Hepatocyte (in vitro differentiated cells): ENCODE data around the gene GTF2F1. TPM values are rescaled to one million over a fixed set of nuclear protein-coding genes. Genes with fewer than 3 reads are reported as not detected.
A peak's percentile ranks its signal among the peaks of the same experiment; 100 is the strongest.

Source experiments
- DNase-seq: peaks from one replicate; pipeline ENCODE4 v3.0.0-alpha.2; 2016; ENCODE audit warnings: low spot score
- H2AFZ ChIP-seq: fragments of 200-600 bp; sonication (generic); 2 replicates; pipeline ENCODE4 v1.6.0; 2016; ENCODE audit warnings: antibody characterized with exemption, mild to moderate bottlenecking
- H3K27ac ChIP-seq: fragments of 200-600 bp; sonication (generic); 2 replicates; pipeline ENCODE4 v1.5.1; 2016; ENCODE audit warnings: mild to moderate bottlenecking
- H3K27me3 ChIP-seq: fragments of 200-600 bp; sonication (generic); 2 replicates; pipeline ENCODE4 v1.6.1; 2016
- H3K36me3 ChIP-seq: fragments of 200-600 bp; sonication (generic); replicated peaks from 2 replicates; pipeline ENCODE4 v1.5.1; 2016; ENCODE audit warnings: low read depth; ENCODE audit not compliant: insufficient read depth
- H3K4me1 ChIP-seq: fragments of 200-600 bp; sonication (generic); 2 replicates; pipeline ENCODE4 v1.5.1; 2016; ENCODE audit warnings: mild to moderate bottlenecking, moderate library complexity; ENCODE audit not compliant: insufficient read depth
- H3K4me2 ChIP-seq: fragments of 200-600 bp; sonication (generic); 2 replicates; pipeline ENCODE4 v1.6.0; 2016
- H3K4me3 ChIP-seq: fragments of 200-600 bp; sonication (generic); 2 replicates; pipeline ENCODE4 v1.5.1; 2016; ENCODE audit warnings: mild to moderate bottlenecking
- H3K79me2 ChIP-seq: fragments of 200-600 bp; sonication (generic); 2 replicates; pipeline ENCODE4 v1.6.0; 2017; ENCODE audit warnings: mild to moderate bottlenecking
- H3K9me2 ChIP-seq: fragments of 200-600 bp; sonication (generic); replicated peaks from 2 replicates; pipeline ENCODE4 v1.6.0; 2017; ENCODE audit warnings: mild to moderate bottlenecking; ENCODE audit not compliant: insufficient read depth
- H3K9me3 ChIP-seq: fragments of 200-600 bp; sonication (generic); 2 replicates; pipeline ENCODE4 v1.5.1; 2016; ENCODE audit warnings: low read depth, mild to moderate bottlenecking
- H4K20me1 ChIP-seq: fragments of 200-600 bp; sonication (generic); 2 replicates; pipeline ENCODE4 v1.6.0; 2016; ENCODE audit warnings: mild to moderate bottlenecking; ENCODE audit not compliant: insufficient read depth, poor library complexity, severe bottlenecking
- CTCF ChIP-seq: fragments of 200-600 bp; sonication (generic); IDR thresholded peaks from 2 replicates; pipeline ENCODE4 v1.5.1; 2016; ENCODE audit warnings: antibody characterized with exemption, mild to moderate bottlenecking; ENCODE audit not compliant: poor library complexity
- EZH2 ChIP-seq: fragments of 200-600 bp; sonication (generic); IDR thresholded peaks from 2 replicates; pipeline ENCODE4 v1.6.1; 2016; ENCODE audit warnings: antibody characterized with exemption, mild to moderate bottlenecking, borderline replicate concordance
- EZH2phosphoT487 ChIP-seq: fragments of 200-600 bp; sonication (generic); IDR thresholded peaks from one replicate; pipeline ENCODE4 v1.6.1; 2018; ENCODE audit warnings: antibody characterized with exemption, mild to moderate bottlenecking, low read depth, moderate library complexity; ENCODE audit not compliant: unreplicated experiment, severe bottlenecking
- WGBS: methylation state at CpG from one replicate; pipeline ENCODE4 v1.1.6; 2016; ENCODE audit warnings: low lambda C conversion rate; ENCODE audit errors: missing lambda C conversion rate; 5-methylcytosine and 5-hydroxymethylcytosine counted together
- polyA plus RNA-seq: library from polyadenylated mRNA; unstranded; fragments of >200 nt; fragmentation: Nextera tagmentation; extraction: Ambion mirVana; gene quantifications from 2 replicates; pipeline ENCODE4 v1.2.1, GENCODE V29; 2016
- total RNA-seq: library from RNA; depleted of rRNA; stranded (reverse); fragments of >200 nt; gene quantifications from 2 replicates; pipeline ENCODE4 v1.2.3, GENCODE V29; 2014

Gene GTF2F1
- total and polyA plus RNA-seq, 2 experiments from 2014 or later, result 44.6 to 47.5 TPM

- Histone ChIP-seq H3K36me3 (no peaks in the 10 kb centered on the region), H3K4me2 (peak overlapping the region; percentile 94), H3K27ac (peak overlapping the region; percentile 72), H3K9me2 (no peaks in the 10 kb centered on the region), H3K79me2 (peaks cover 55% of the 10 kb centered on the region), H3K27me3 (no peaks in the 10 kb centered on the region), H3K4me1 (peaks cover 11% of the 10 kb centered on the region), H3K4me3 (peak overlapping the region; percentile 89), H2AFZ (no peak overlapping the region), H4K20me1 (peaks cover 51% of the 10 kb centered on the region), H3K9me3 (no peaks in the 10 kb centered on the region)
- DNase-seq, result peak; percentile 78
- WGBS, result under 1% methylated on average over 16 of the region's 20 CpGs
- TF ChIP-seq EZH2phosphoT487 (no peak), CTCF (no peak), EZH2 (no peak)
These were observed 30.7 kb upstream of the GTF2F1 start for GRCh38 chr19:6423499-6424194.

DNA sequence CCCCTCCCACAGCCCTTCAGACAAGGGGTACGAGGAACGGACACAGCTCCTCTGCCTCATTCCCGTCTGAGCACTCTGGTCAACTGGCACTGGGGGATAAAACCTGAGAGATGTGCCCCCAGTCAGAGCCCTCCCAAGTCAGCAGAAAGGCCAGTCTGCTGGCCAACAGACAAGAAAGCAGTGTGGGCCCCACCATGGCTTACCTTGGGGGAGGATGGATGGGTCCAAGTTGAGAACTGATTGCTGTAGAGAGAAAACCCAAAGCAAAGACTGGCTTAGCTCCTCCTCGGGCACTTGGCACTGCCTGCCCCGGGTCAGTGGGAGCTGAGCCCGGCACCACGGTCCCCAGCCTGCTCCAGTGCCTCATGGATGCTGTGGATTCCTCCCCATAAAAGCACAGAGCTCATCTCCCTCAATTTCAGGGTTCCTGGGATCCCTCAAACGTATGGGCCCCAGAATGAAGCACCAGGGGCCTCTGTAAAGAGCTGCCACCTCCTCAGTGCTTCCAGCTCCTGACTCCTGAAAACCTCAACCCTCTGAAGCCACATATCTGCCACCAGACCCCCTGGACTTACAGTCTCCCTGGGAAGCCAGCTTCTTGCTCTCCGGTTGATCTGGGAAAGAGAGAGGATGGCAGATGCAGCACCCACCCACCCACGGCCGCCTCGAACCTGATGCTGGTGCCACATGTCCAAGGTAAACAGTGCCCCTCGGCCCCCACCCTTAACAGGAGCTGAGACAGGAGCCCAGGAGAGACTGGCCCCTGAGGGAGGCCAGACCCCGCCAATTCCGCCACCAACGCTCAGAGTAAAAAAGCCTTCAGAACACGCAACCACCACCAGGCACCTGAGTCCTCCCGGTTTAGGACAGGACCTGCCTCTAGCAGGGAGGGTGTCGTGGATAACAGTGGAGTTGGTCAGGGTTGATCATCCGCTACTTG lies 28.4 kb upstream of the GTF2F1 start:
- no peaks in the 10 kb centered on the region for H3K36me3 ChIP-seq
- no peak overlapping the region for H3K4me2 ChIP-seq
- no peak overlapping the region for H3K4me3 ChIP-seq
- no peaks in the 10 kb centered on the region for H3K9me3 ChIP-seq
- no peak for TF ChIP-seq EZH2
- peaks cover 65% of the 10 kb centered on the region for H3K79me2 ChIP-seq
- DNase-seq, result no peak
- WGBS, result 89% methylated on average over 20 of the region's 20 CpGs
- H3K4me1 ChIP-seq, result peaks cover 11% of the 10 kb centered on the region
- peaks cover 58% of the 10 kb centered on the region for H4K20me1 ChIP-seq
- H3K9me2 ChIP-seq, result no peaks in the 10 kb centered on the region
- no peak overlapping the region for H3K27ac ChIP-seq
- no peaks in the 10 kb centered on the region for H3K27me3 ChIP-seq
- H2AFZ ChIP-seq, result no peak overlapping the region

DNA sequence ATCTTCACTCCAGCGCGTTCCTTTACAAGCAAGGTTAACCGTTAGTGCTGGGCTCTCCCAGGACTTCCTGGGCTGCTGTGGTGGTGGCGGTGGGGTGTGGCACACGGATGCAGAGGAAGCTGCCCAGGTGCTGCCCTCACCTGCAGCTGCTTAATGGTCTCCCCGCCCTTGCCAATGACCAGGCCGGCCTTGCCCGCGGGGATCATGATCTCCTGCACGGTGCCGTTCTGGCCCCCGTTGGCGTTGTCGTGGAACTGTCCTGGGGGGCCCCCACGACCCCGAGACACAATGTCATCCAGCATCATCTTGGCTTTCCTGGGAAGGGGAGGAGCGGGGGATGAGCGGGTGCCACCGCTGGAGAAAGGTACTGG lies 25.6 kb upstream of the GTF2F1 start:
- TF ChIP-seq CTCF (no peak), EZH2 (no peak), EZH2phosphoT487 (no peak)
- no peaks in the 10 kb centered on the region for H3K9me3 ChIP-seq
- no peak overlapping the region for H3K27ac ChIP-seq
- no peaks in the 10 kb centered on the region for H3K27me3 ChIP-seq
- H3K36me3 ChIP-seq, result no peaks in the 10 kb centered on the region
- no peak overlapping the region for H2AFZ ChIP-seq
- peaks cover 59% of the 10 kb centered on the region for H3K79me2 ChIP-seq
- 95% methylated on average over 19 of the region's 19 CpGs for WGBS
- DNase-seq, result no peak
- no peak overlapping the region for H3K4me3 ChIP-seq
- no peak overlapping the region for H3K4me2 ChIP-seq
- H4K20me1 ChIP-seq, result peaks cover 53% of the 10 kb centered on the region
- H3K4me1 ChIP-seq, result peaks cover 11% of the 10 kb centered on the region
- H3K9me2 ChIP-seq, result no peaks in the 10 kb centered on the region
